Measurements from ENCODE around the gene TTC34. TPM values are rescaled to one million over a fixed set of nuclear protein-coding genes. Genes with fewer than 3 reads are reported as not detected.

The TTC34 gene
- under 1 TPM; 0.17 to 0.75 (median 0.27) TPM for total RNA-seq

- TF ChIP-seq CTCF (IDR thresholded peaks at IDR 0.05; ENCODE audit: low read depth): no peak
Measured at GRCh38 chr1:2801535-2802291, at the start of gene TTC34. Gene TTC34, minus strand, starts transcription at chr1:2801693. Its CDS starts 866 bp downstream, at chr1:2800827.

GRCh38 chr1:2850502-2850901 lies 49.0 kb upstream of the TTC34 start:
- no peak for TF ChIP-seq CTCF (IDR thresholded peaks at IDR 0.05; ENCODE audit: low read depth)

GRCh38 chr1:2848006-2848670 lies 46.6 kb upstream of the TTC34 start:
- no peak for TF ChIP-seq CTCF (IDR thresholded peaks at IDR 0.05; ENCODE audit: low read depth)

- no peak for TF ChIP-seq CTCF (IDR thresholded peaks at IDR 0.05; ENCODE audit: low read depth)
Measured at GRCh38 chr1:2847086-2847985, 45.8 kb upstream of the TTC34 start.

- no peak for TF ChIP-seq CTCF (IDR thresholded peaks at IDR 0.05; ENCODE audit: low read depth)
Measured at GRCh38 chr1:2845869-2846268, 44.4 kb upstream of the TTC34 start.

- TF ChIP-seq CTCF (IDR thresholded peaks at IDR 0.05; ENCODE audit: low read depth): no peak
Measured at GRCh38 chr1:2840036-2840809, 38.7 kb upstream of the TTC34 start.

All from subcutaneous adipose tissue (tissue), 4 donors.